Stimulated activated CD8-positive, alpha-beta memory T cell treated with anti-CD3 and anti-CD28 coated beads, Interleukin-12 subunit alpha, Interleukin-12 subunit beta, amount 100 ng/mL, for 24 hours (primary cell): Measurements from ENCODE around the gene ANXA10.
"Not testable (repeated sequence)": the region's sequence is repeated elsewhere in the genome, so short reads cannot be mapped to it uniquely, and the experiment has no call there.

Experiments used
- DNase-seq: peaks from one replicate; pipeline ENCODE4 v3.0.0-alpha.2; 2020; ENCODE audit errors: extremely low read depth

The ANXA10 gene, protein sequence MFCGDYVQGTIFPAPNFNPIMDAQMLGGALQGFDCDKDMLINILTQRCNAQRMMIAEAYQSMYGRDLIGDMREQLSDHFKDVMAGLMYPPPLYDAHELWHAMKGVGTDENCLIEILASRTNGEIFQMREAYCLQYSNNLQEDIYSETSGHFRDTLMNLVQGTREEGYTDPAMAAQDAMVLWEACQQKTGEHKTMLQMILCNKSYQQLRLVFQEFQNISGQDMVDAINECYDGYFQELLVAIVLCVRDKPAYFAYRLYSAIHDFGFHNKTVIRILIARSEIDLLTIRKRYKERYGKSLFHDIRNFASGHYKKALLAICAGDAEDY

DNA sequence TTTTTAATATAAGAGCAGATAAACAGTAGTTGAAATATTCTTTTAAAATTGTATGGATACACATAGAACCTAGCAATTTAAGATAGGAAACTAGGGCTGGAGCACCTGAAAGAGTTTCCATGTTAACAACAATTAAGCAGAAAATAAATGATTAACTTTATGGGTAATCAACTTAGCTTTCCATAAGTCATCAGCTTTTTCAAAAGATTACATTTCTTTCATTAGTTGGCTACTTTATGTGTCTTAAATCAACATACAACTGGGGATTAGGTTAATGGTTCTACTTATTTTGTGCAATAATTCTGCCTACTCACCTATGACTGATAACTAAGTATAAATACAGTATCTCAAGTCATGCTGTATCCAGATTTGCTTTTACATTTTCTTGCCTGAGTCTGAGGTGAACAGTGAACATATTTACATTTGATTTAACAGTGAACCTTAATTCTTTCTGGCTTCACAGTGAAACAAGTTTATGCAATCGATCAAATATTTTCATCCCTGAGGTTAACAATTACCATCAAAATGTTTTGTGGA is at the start of gene ANXA10:
ANXA10 (plus strand) TSS at position 362 of the 537 bp plus-strand sequence; CDS start at position 526, 164 bp downstream.
- no peak for DNase-seq

- no peak for DNase-seq
Observed at GRCh38 chr4:168045354-168045753, 47.0 kb upstream of the ANXA10 start.

- no peak for DNase-seq
Observed at GRCh38 chr4:168050002-168050401, 42.3 kb upstream of the ANXA10 start.

DNA sequence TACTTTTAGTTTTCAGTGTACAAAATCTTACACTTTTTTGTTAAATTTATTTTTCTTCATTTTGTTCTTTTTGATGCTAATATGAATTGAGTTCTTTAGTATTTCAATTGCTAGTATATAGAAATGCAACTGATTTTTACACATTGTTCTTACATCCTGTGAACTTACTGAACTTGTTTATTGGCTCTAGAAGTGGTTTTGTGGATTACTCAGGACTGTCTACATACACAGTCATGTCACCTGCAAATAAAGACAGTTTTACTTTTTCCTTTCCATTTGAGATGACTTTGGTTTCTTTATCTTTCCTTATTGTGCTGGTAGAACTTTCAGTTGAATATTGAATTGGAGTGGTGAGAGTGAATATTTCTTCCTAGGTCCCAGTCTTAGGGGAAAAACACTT is 40.8 kb upstream of the ANXA10 start:
- DNase-seq: no peak

GRCh38 chr4:168057412-168057811 is 34.9 kb upstream of the ANXA10 start:
- DNase-seq: no peak

DNA sequence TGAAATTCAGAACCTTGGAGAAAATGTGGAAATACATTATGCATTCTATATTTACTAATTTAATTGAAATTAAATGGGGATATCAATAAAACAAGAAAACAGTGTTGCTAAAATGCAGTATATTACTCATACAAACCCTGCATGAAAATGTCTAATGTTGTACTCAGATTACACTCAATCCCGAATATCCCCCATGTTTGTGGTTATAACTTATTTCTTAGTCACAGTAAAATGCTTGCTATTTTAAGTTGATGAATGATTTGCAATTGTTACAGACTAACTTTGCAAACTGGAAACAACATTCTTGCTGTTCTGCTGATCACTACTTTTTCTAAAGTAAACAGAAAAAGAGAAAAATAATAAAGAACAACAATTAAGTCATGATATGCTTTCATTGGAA is 33.1 kb upstream of the ANXA10 start:
- DNase-seq: no peak

DNA sequence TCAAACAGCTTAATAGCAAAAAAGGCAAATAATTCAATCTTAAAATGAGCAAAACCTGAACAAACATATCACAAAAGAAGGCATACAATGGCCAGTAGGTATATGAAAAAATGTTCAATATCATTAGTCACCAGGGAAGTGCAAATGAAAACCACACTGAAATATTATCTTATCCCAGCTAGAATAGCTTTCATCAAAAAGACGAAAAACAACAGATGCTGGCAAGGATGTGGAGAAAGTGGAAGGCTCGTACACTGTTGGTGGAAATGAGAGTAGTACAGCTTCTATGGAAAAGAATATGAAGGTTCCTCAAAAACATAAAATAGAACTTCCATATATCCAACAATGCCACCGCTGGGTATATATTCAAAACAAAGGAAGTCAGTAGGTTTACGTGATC is 29.3 kb upstream of the ANXA10 start:
- DNase-seq: no peak

DNA sequence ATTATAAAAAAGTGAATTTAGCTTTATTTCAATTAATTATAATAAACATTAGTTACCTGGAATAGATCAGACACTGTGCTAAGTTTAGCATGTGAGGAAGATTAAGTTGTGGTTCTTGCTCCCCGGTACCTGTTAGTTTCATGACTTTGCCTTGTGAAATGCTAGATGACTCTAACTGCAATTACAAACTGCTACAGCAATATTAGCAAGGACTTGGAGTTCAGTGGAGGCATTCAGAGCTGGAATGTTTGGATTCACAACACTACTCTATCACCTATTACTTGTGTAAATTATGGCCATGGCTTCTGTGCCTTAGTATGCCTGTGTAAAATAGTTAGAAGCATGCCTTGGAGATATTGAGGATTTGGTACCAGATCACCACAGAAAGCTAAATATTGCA is 21.4 kb upstream of the ANXA10 start:
- DNase-seq: no peak

DNA sequence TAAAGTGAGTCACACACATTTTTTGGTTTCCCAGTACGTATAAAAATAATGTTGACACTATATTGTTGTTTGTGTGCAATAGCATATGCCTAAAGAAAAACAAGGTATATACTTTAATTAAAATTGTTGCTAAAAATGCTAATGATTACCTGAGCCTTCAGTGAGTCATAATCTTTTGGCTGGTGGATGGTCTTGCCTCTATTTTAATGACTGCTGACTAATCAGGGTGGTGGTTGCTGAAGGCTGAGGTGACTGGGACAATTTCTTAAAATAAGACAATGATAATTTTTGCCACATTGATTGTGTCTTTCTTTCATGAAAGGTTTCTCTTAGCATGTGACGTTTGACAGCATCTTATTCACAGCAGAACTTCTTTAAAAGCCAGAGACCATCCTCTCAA is 21.0 kb upstream of the ANXA10 start:
- no peak for DNase-seq

DNA sequence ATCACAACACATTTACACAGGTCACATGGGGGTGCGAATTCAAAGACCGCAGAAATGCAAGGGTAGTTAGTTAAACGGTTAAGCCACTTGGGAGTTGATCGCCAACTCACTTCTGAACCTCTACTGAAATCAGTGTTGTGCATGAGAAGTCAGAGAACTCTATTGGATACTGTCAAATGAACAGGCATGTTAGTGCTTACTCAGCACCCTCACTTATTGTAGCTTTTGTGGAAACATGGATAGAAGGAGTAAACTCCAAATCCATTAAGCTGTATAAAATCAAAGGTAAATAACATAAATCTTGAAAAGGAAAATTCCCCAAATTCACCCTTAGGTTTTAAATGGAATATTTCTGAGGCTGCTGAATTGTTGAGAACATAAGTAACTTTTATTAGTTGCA is 17.5 kb upstream of the ANXA10 start:
- DNase-seq: no peak

GRCh38 chr4:168076989-168077725 is 15.2 kb upstream of the ANXA10 start:
- DNase-seq: no peak

DNA sequence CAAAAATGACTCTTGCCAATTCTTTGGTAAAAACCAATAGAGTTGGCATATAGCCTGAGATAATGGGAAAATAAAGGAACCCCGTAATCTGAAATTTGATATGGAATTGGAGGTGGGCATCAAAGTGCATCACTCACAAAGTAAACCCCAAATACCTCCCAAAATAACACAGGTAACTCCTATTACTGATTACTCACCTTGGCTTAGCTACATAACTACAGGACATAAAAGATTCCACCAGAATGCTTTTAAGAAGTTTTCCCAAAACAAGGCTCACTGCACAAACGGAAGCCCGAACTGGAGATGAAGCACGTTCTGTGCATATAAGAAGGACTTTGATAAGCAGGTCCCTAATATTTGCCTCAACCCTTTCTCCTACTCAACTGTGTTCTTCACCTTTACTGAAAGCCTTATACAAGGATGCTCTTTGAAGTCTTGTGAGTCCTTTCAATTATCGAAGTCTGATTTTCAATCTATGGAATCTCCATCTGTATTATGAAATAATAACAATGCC is 14.6 kb upstream of the ANXA10 start:
- DNase-seq: no peak

GRCh38 chr4:168082379-168082778 is 10.0 kb upstream of the ANXA10 start:
- no peak for DNase-seq

GRCh38 chr4:168095776-168096406 is 3.6 kb downstream of the ANXA10 start:
- no peak for DNase-seq

- DNase-seq: no peak
Observed at GRCh38 chr4:168096407-168096784, 4.1 kb downstream of the ANXA10 start.

DNA sequence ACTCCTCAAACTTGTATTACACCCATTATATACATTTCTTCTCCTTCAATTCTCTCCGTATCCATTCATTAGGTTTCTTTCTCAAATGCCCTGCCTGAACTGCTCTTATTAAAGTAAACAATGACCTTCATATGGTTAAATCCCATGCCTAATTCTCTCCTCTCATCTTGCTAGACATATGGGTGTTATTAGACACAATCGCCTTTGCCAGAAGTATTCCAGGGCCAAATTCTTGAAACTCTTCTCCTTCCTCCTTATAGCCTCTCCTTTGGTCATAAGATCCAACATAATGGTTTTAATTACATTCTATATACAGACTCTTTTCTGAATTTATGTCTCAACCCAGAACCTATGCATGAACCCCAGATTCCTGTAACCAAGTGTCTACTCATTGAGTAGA is 4.8 kb downstream of the ANXA10 start:
- DNase-seq: no peak

GRCh38 chr4:168098248-168098717 is 5.9 kb downstream of the ANXA10 start:
- no peak for DNase-seq

DNA sequence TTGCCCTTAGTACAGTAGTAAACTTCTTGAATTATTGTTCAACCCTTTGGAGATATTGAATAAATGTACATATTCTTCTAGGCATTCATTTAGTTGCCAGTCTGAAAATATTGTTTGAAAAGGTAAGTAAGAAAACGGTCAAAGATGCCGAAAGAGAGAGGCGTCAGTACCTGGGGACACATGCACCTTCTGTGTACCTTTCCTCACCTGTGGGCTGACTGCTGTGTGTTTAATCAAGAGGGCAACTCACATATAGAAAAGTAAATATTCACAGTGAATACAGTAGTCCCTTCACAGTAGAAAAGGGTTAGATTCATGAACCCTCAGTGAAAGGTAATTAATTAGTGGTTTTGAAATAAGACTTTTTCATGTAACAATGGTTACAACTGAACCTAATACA is 6.9 kb downstream of the ANXA10 start:
- no peak for DNase-seq

DNA sequence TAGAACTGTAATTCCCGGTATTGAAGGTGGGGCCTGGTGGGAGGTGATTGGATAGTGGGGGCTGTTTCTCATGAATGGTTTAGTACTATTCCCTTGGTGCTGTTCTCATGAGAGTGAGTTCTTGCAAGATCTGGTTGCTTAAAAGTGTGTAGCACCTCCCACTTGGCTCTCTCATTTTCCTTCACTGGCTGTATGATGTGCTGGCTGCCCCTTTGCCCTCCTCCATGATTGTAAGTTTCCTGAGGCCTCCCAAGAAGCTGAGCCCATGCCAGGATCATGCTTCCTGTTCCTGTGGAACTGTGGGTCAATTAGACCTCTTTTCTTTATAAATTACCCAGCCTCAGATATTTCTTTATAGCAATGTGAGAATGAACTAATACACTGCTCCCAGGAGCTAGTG is 8.7 kb downstream of the ANXA10 start:
- DNase-seq: no peak

DNA sequence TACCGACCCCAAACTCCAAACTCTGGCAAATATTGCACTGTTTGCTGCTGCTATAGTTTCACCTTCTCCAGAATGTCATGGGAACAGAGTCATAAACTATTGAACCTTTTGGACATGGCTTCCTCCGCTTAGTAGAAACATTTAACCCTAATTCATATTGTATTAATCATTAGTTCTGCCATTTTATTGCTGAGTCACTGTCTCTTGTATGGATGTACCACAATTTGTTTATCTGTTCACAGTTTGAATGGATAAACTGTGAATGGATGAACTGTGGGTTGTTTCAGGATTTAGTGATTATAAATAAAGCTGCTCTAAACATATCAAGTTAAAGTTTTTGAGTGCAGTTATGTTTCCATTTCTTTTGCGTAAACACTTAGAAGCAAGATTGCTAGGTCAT is 10.1 kb downstream of the ANXA10 start:
- DNase-seq: no peak

DNA sequence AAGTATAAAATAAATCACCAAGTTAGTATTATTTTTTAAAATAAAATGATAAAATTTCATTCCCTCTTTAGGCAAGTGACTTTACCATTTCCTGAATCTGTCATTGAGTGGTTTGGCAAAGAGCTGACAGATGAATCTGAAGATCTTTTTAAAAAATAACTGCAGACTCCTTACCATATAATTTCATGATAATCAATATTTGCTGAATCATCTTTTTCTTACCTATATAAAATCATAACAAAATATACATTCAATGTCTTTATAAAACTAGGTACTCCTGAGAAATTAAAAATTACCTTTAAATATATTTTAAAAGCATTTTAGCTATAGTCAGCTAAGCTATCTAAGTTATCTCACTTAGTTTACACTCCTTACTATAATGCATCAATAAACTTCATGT is 17.2 kb downstream of the ANXA10 start:
- DNase-seq: no peak

DNA sequence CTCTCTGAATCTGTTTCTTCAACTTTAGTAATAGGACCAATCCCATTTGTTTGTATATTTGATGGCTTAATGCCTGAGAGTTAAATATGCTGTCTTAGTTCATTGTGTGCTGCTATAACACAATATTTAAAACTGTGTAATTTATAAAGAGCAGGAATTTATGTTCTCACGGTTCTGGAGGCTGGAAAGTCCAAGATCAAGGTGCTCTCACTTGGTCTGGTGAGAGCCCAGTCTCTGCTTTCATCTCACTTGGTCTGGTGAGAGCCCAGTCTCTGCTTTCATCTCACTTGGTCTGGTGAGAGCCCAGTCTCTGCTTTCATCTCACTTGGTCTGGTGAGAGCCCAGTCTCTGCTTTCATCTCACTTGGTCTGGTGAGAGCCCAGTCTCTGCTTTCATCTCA is 20.7 kb downstream of the ANXA10 start:
- DNase-seq: not testable (repeated sequence)
